ENCODE results near the gene ZNF777. TPM values are rescaled to one million over a fixed set of nuclear protein-coding genes. Genes with fewer than 3 reads are reported as not detected.

ZNF777 gene
- total and polyA plus RNA-seq, 11 donors, result 6.5 to 10.7 (median 7.5) TPM

DNA sequence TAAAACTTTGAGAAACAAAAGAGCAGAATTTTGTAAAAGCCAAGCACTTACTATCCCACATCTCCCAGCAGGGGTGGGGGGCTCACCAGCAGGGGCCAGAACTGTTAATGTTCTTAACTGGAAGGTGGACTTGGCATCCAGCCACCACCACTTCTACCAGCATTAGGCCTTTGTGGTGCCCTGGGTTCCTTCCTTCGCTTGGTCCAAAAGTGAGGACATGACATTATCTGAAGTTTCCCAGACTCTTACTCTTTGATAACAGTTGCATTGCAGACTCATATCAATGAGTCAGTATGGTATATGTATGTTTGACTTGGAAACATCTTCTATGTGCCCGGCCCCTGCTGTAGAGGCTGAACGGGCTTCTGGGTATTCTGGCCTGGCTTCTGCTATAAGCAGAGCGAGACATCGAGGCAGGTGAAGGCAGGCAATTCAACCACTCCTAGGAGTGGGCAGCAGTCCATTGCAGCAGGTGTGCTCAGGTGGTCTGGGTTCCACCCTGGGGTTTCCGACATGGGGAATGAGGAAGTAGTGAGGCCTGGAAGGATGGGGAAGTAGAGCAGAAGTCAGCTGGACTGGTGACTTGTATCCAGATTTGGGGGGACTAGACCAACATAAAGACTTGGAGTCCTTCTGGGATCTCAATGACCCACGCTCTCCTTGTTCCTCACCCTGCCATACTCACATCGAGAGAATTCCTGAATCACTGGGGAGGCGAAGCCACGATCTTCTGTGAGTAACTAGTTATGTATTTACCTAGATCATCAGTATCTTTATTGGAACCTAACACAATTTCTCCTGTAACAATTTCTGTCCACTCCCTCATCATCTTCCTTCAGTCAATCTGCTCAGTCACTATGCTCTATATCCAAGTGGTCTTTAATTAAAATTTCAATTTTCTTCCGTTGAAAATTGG, 4.1 kb downstream of the ZNF777 start:
- intact Hi-C loops (cut with DNase I), result loop anchor here in 1 of 10 donors (10.0 kb wide), 1 partner anchor 192 kb away; the partner anchor contains the start of gene ZNF783
- H3K36me3 ChIP-seq, result peaks cover 0 to 49% (median 37%) of the 10 kb centered on the region in 9 donors
- WGBS, 4 donors, result 82 to 89% (median 84%) methylated on average over 11 of the region's 11 CpGs
- H3K27ac ChIP-seq, result no peak overlapping the region
- no peaks in the 10 kb centered on the region for H3K9me3 ChIP-seq
- no peak overlapping the region for H3K4me3 ChIP-seq
- no peak for TF ChIP-seq POLR2A (IDR thresholded peaks at IDR 0.05)
- no peak for TF ChIP-seq CTCF (IDR thresholded peaks at IDR 0.05)
- ATAC-seq, result no peak
- peaks cover 7 to 28% (median 17%) of the 10 kb centered on the region in 12 donors for H3K4me1 ChIP-seq
- DNase-seq, result no peak
- H3K27me3 ChIP-seq, result peaks cover 0 to 5% (median 0%) of the 10 kb centered on the region in 9 donors

DNA sequence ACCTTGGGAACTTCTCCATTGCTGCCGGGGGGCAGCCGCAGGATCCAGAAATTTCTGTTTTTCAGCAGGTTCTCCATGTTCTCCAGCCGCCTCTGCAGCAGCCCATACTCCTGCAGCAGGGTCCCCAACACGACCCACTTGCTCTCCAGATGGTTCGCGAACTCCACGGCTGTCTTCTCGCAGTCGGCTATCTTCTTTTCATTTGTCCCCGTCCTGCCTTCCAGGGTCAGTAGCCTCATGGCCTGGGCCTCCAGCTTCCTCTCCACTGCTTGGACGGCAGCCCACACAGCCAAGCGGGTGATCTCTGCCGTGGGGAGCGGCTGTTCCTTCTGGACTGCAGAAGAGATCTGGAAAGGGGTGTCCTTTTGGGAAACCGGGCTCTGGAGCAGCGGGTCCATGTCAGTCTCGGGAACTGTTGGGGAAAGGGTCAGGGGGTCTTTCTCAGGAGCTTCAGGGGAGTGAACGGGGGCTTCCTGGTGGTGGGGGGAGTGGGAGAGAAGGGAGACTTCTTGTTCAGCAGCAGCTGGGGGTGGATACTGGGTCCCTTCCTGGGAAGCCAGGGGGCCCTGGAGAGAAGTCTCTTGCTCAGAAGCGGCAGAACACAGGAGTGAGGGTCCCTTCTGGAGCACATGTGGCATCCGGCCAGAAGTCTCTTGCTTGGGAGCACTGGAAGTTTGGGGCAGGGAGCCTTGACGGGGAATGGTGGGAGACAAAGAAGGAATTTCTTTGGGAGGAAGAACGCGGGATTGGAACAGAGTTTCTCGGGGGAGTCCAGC, 5.5 kb downstream of the ZNF777 start:
- H3K27ac ChIP-seq, result no peak overlapping the region
- H3K27me3 ChIP-seq, result no peaks in the 10 kb centered on the region
- no peak for TF ChIP-seq POLR2A (IDR thresholded peaks at IDR 0.05)
- H3K36me3 ChIP-seq, result peaks cover 0 to 63% (median 51%) of the 10 kb centered on the region in 9 donors
- WGBS, 4 donors, result 85 to 87% (median 87%) methylated on average over 24 of the region's 24 CpGs
- DNase-seq (no peak), ATAC-seq (no peak)
- intact Hi-C loops (cut with DNase I), result loop anchor here in 1 of 10 donors (10.0 kb wide), 1 partner anchor 191 kb away; the partner anchor contains the start of gene ZNF783
- H3K9me3 ChIP-seq, result no peaks in the 10 kb centered on the region
- H3K4me1 ChIP-seq, result peaks cover 7 to 21% (median 15%) of the 10 kb centered on the region in 12 donors
- H3K4me3 ChIP-seq, result no peak overlapping the region

DNA sequence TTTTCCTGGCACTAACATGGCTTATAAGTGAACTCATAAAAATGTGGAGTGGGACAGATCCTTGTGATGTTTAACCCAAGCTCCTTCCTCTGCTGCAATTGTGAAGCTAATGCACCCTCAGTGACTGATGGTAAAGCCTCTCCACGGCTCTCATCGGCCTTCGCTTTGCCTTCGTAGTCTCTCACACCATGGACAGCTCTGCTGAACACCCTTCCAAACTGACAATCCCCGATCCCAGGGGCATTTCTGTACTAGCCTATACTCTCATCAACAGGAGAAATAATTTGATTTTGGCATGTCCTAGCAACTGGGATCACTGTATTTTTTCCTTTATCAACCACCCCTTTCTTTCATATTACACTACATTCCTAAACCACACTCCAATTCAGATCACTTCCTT, 6.1 kb downstream of the ZNF777 start:
- ATAC-seq (no peak), DNase-seq (no peak)
- Histone ChIP-seq H3K4me3 (no peak overlapping the region), H3K36me3 (peaks cover 0 to 69% (median 57%) of the 10 kb centered on the region in 9 donors), H3K4me1 (peaks cover 7 to 21% (median 15%) of the 10 kb centered on the region in 12 donors), H3K27me3 (no peaks in the 10 kb centered on the region), H3K9me3 (no peaks in the 10 kb centered on the region), H3K27ac (no peak overlapping the region)
- intact Hi-C loops (cut with DNase I), result loop anchor here in 1 of 10 donors (10.0 kb wide), 1 partner anchor 190 kb away; the partner anchor contains the start of gene ZNF783
- TF ChIP-seq CTCF (IDR thresholded peaks at IDR 0.05), result no peak
- no peak for TF ChIP-seq POLR2A (IDR thresholded peaks at IDR 0.05)
- 89 to 94% (median 92%) methylated on average over 5 of the region's 5 CpGs for WGBS, 4 donors

DNA sequence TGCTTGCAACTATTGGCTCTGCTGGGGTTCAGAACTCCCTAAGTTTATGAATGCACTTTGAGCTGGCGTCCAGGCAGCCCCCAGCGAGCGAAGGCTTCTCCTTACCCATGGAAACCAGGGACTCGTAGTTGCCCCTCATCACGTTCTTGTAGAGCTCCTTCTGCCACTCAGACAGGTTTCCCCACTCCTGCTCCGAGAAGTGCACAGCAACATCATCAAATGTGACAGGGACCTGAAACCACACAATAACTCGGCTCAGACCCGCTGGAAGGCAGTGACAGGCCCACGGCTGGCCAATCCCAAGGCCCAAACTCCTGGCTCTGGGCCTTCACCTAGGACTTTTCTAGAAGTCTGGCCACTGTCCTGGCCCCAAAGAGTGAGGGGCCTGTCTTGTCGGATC, 6.9 kb downstream of the ZNF777 start:
- intact Hi-C loops (cut with DNase I), result loop anchor here in 1 of 10 donors (10.0 kb wide), 1 partner anchor 189 kb away; the partner anchor contains the start of gene ZNF783
- Histone ChIP-seq H3K9me3 (no peaks in the 10 kb centered on the region), H3K27me3 (no peaks in the 10 kb centered on the region), H3K4me1 (peaks cover under 1 to 14% (median 10%) of the 10 kb centered on the region in 12 donors), H3K36me3 (peaks cover 0 to 76% (median 65%) of the 10 kb centered on the region in 9 donors), H3K27ac (no peak overlapping the region), H3K4me3 (no peak overlapping the region)
- WGBS, 4 donors, result 92 to 95% (median 94%) methylated on average over 10 of the region's 10 CpGs
- ATAC-seq (no peak), DNase-seq (no peak)
- TF ChIP-seq CTCF (IDR thresholded peaks at IDR 0.05), result no peak
- TF ChIP-seq POLR2A (IDR thresholded peaks at IDR 0.05), result no peak

All from heart left ventricle (tissue), 16 donors.